Gastrocnemius medialis (tissue), 4 donors: ENCODE measurements around the gene ATP6V1G2.

Source experiments
- CTCF ChIP-seq, 5 experiments: fragments of 450-650 bp in 3 of 5; fragments of 200-600 bp in 2 of 5; sonication (generic) in 2 of 5; IDR thresholded peaks in 4 of 5; conservative IDR thresholded peaks in 1 of 5; 1 replicate in 4 of 5; 2 replicates in 1 of 5; pipeline ENCODE4 v1.5.1; 2016 to 2019; ENCODE audit warnings: antibody characterized with exemption in 5 of 5, mild to moderate bottlenecking in 3 of 5, moderate library complexity in 3 of 5
- POLR2A ChIP-seq, 2 donors: fragments of 450-650 bp; IDR thresholded peaks; one replicate each; pipeline ENCODE4 v1.6.1; 2017; ENCODE audit warnings: antibody characterized with exemption in 2 of 2, mild to moderate bottlenecking in 2 of 2, moderate library complexity in 2 of 2

- TF ChIP-seq CTCF (IDR thresholded peaks at IDR 0.05 in 4 of 5, conservative IDR thresholded peaks at IDR 0.05 in 1 of 5) (no peak), POLR2A (IDR thresholded peaks at IDR 0.05) (no peak)
These were observed 11.8 kb downstream of the ATP6V1G2 start for GRCh38 chr6:31534521-31535040.
